Fibroblast of skin of back (primary cell): Measurements from ENCODE around the gene ATP13A4. TPM values are rescaled to one million over a fixed set of nuclear protein-coding genes. Genes with fewer than 3 reads are reported as not detected.

ENCODE experiments used
- DNase-seq: peaks from one replicate; pipeline ENCODE4 v3.0.0-alpha.2; 2013
- polyA plus RNA-seq, 2 experiments: library from polyadenylated mRNA; unstranded; fragments of 120-200 nt; gene quantifications; one replicate each; pipeline ENCODE4 v1.2.1, GENCODE V29; 2013; ENCODE audit not compliant: insufficient read length in 2 of 2

Gene ATP13A4
- not detected for polyA plus RNA-seq (2013, experiment 1 of 2; ENCODE audit: insufficient read length)
- polyA plus RNA-seq (2013, experiment 2 of 2; ENCODE audit: insufficient read length) = not detected

- DNase-seq = no peak
These were observed at the start of gene ATP13A4 for GRCh38 chr3:193554811-193555210. TSS of gene ATP13A4 (minus strand) at chr3:193554895. CDS start at chr3:193554799, 96 bp downstream.

- DNase-seq = no peak
These were observed 44.7 kb upstream of the ATP13A4 start for GRCh38 chr3:193599393-193599792.

- no peak for DNase-seq
These were observed 43.5 kb upstream of the ATP13A4 start for GRCh38 chr3:193598202-193598601.

- no peak for DNase-seq
These were observed 41.3 kb upstream of the ATP13A4 start for GRCh38 chr3:193595939-193596487.

GRCh38 chr3:193594946-193595689 is 40.4 kb upstream of the ATP13A4 start:
- peak; percentile 26 for DNase-seq

GRCh38 chr3:193593668-193594030 is 39.0 kb upstream of the ATP13A4 start:
- DNase-seq = peak; percentile 25

GRCh38 chr3:193592841-193593667 is 38.4 kb upstream of the ATP13A4 start, which contains the start of gene OPA1:
TSS of gene OPA1 (plus strand) at chr3:193593208. CDS start at chr3:193593378, 170 bp downstream.
- peak; percentile 99 for DNase-seq

GRCh38 chr3:193590088-193590856 is 35.6 kb upstream of the ATP13A4 start:
- DNase-seq = peak; percentile 81

- DNase-seq = no peak
These were observed 34.9 kb upstream of the ATP13A4 start for GRCh38 chr3:193589616-193590015.

GRCh38 chr3:193589129-193589528 is 34.4 kb upstream of the ATP13A4 start:
- DNase-seq = no peak

- DNase-seq = no peak
These were observed 31.8 kb upstream of the ATP13A4 start for GRCh38 chr3:193586526-193586925.

GRCh38 chr3:193585530-193585929 is 30.8 kb upstream of the ATP13A4 start:
- DNase-seq = no peak

GRCh38 chr3:193574488-193575070 is 19.9 kb upstream of the ATP13A4 start:
- DNase-seq = no peak

GRCh38 chr3:193573403-193574191 is 18.9 kb upstream of the ATP13A4 start:
- DNase-seq = no peak

GRCh38 chr3:193572426-193572908 is 17.8 kb upstream of the ATP13A4 start:
- peak; percentile 52 for DNase-seq

- DNase-seq = no peak
These were observed 14.4 kb upstream of the ATP13A4 start for GRCh38 chr3:193569119-193569518.

GRCh38 chr3:193564012-193564411 is 9.3 kb upstream of the ATP13A4 start:
- no peak for DNase-seq

- no peak for DNase-seq
These were observed 8.7 kb upstream of the ATP13A4 start for GRCh38 chr3:193563426-193563825.

GRCh38 chr3:193560870-193561269 is 6.2 kb upstream of the ATP13A4 start:
- no peak for DNase-seq

GRCh38 chr3:193560091-193560490 is 5.4 kb upstream of the ATP13A4 start:
- no peak for DNase-seq

- no peak for DNase-seq
These were observed 4.4 kb upstream of the ATP13A4 start for GRCh38 chr3:193559100-193559499.
